ENCODE results near the gene PTP4A2. TPM values are rescaled to one million over a fixed set of nuclear protein-coding genes. Genes with fewer than 3 reads are reported as not detected.

Gene PTP4A2
- total RNA-seq, 1 donor from 2014 or later = 157 TPM

- Mint-ChIP-seq H3K4me1 (ENCODE audit: low read depth) (no peaks in the 10 kb centered on the region), H3K9me3 (ENCODE audit: low read depth) (no peaks in the 10 kb centered on the region), H3K36me3 (ENCODE audit: insufficient read depth) (no peaks in the 10 kb centered on the region), H3K4me3 (ENCODE audit: low read depth) (no peak overlapping the region), H3K27me3 (no peaks in the 10 kb centered on the region), H3K27ac (no peak overlapping the region)
- no peak for DNase-seq (ENCODE audit: low spot score, unreplicated experiment)
- no peak for TF ChIP-seq CTCF (IDR thresholded peaks at IDR 0.05; ENCODE audit: unreplicated experiment)
Observed at GRCh38 chr1:31861346-31861745, 76.8 kb downstream of the PTP4A2 start.

- DNase-seq (ENCODE audit: low spot score, unreplicated experiment) = no peak
- no peaks in the 10 kb centered on the region for H3K9me3 Mint-ChIP-seq (ENCODE audit: low read depth)
- H3K36me3 Mint-ChIP-seq (ENCODE audit: insufficient read depth) = no peaks in the 10 kb centered on the region
- H3K27ac Mint-ChIP-seq = no peak overlapping the region
- no peak for TF ChIP-seq CTCF (IDR thresholded peaks at IDR 0.05; ENCODE audit: unreplicated experiment)
- no peak overlapping the region for H3K4me3 Mint-ChIP-seq (ENCODE audit: low read depth)
- no peaks in the 10 kb centered on the region for H3K4me1 Mint-ChIP-seq (ENCODE audit: low read depth)
- H3K27me3 Mint-ChIP-seq = no peaks in the 10 kb centered on the region
Observed at GRCh38 chr1:31860581-31860980, 77.6 kb downstream of the PTP4A2 start.

GRCh38 chr1:31859719-31860118, 78.4 kb downstream of the PTP4A2 start:
- no peaks in the 10 kb centered on the region for H3K36me3 Mint-ChIP-seq (ENCODE audit: insufficient read depth)
- no peaks in the 10 kb centered on the region for H3K27me3 Mint-ChIP-seq
- no peak for TF ChIP-seq CTCF (IDR thresholded peaks at IDR 0.05; ENCODE audit: unreplicated experiment)
- no peaks in the 10 kb centered on the region for H3K9me3 Mint-ChIP-seq (ENCODE audit: low read depth)
- H3K4me1 Mint-ChIP-seq (ENCODE audit: low read depth) = no peaks in the 10 kb centered on the region
- DNase-seq (ENCODE audit: low spot score, unreplicated experiment) = no peak
- H3K27ac Mint-ChIP-seq = no peak overlapping the region
- H3K4me3 Mint-ChIP-seq (ENCODE audit: low read depth) = no peak overlapping the region

- Mint-ChIP-seq H3K9me3 (ENCODE audit: low read depth) (no peaks in the 10 kb centered on the region), H3K36me3 (ENCODE audit: insufficient read depth) (no peaks in the 10 kb centered on the region), H3K27ac (peak overlapping the region; percentile 12), H3K4me3 (ENCODE audit: low read depth) (no peak overlapping the region), H3K27me3 (no peaks in the 10 kb centered on the region), H3K4me1 (ENCODE audit: low read depth) (no peaks in the 10 kb centered on the region)
- no peak for TF ChIP-seq CTCF (IDR thresholded peaks at IDR 0.05; ENCODE audit: unreplicated experiment)
- no peak for DNase-seq (ENCODE audit: low spot score, unreplicated experiment)
Observed at GRCh38 chr1:31859044-31859443, 79.1 kb downstream of the PTP4A2 start.

GRCh38 chr1:31857863-31858262, 80.3 kb downstream of the PTP4A2 start:
- H3K4me1 Mint-ChIP-seq (ENCODE audit: low read depth) = no peaks in the 10 kb centered on the region
- no peak overlapping the region for H3K4me3 Mint-ChIP-seq (ENCODE audit: low read depth)
- no peak for TF ChIP-seq CTCF (IDR thresholded peaks at IDR 0.05; ENCODE audit: unreplicated experiment)
- no peaks in the 10 kb centered on the region for H3K9me3 Mint-ChIP-seq (ENCODE audit: low read depth)
- no peaks in the 10 kb centered on the region for H3K27me3 Mint-ChIP-seq
- DNase-seq (ENCODE audit: low spot score, unreplicated experiment) = no peak
- H3K27ac Mint-ChIP-seq = no peak overlapping the region
- H3K36me3 Mint-ChIP-seq (ENCODE audit: insufficient read depth) = no peaks in the 10 kb centered on the region

Other genes with a start within 250 kb of the PTP4A2 start
- 0.67 and 2.1 TPM in 2 replicates for gene COL16A1, start 234.4 kb downstream of the PTP4A2 start, total RNA-seq
- 4.6 and 5.5 TPM in 2 replicates for gene ADGRB2, start 174.0 kb downstream of the PTP4A2 start, total RNA-seq
- gene SPOCD1, start 122.3 kb downstream of the PTP4A2 start, total RNA-seq = 0.36 and 0.91 TPM in 2 replicates
- 232 and 235 TPM in 2 replicates for gene KHDRBS1, start 75.5 kb upstream of the PTP4A2 start, total RNA-seq
- 20.3 and 23.7 TPM in 2 replicates for gene TMEM39B, start 134.6 kb upstream of the PTP4A2 start, total RNA-seq
- 67.0 and 68.4 TPM in 2 replicates for gene KPNA6, start 169.7 kb upstream of the PTP4A2 start, total RNA-seq
- 55.2 and 55.6 TPM in 2 replicates for gene TXLNA, start 241.3 kb upstream of the PTP4A2 start, total RNA-seq

All from progenitor cell of endocrine pancreas (in vitro differentiated cells).